GM10248 (cell line): ENCODE data around the gene CDH15.

Source experiments
- CTCF ChIA-PET: fragments of 300-600 bp; sonication (Branson Sonifier 250); formaldehyde crosslinking; extraction: SDS; loops from one replicate; lab custom pipeline; 2021; ENCODE audit warnings: antibody characterized with exemption; lab: Yijun Ruan, JAX
- POLR2A ChIA-PET: fragments of 350-650 bp; sonication (Branson Sonifier 250); formaldehyde crosslinking; extraction: SDS; loops from one replicate; lab custom pipeline; 2020; ENCODE audit warnings: antibody characterized with exemption; lab: Yijun Ruan, JAX
- DNase-seq: peaks from one replicate; pipeline ENCODE4 v3.0.0; 2012; ENCODE audit errors: extremely low spot score
- CTCF ChIP-seq: IDR thresholded peaks from 2 replicates; pipeline ENCODE4 v1.5.1; 2012; ENCODE audit warnings: mild to moderate bottlenecking, low read depth; ENCODE audit errors: extremely low read depth, missing control alignments, control extremely low read depth

CDH15 gene

GRCh38 chr16:89197633-89198416 is 26.3 kb downstream of the CDH15 start:
- ChIA-PET CTCF (no interaction called here), POLR2A (no interaction called here)
- no peak for TF ChIP-seq CTCF
- DNase-seq = no peak

GRCh38 chr16:89198417-89199240 is 27.1 kb downstream of the CDH15 start:
- no peak for TF ChIP-seq CTCF
- no peak for DNase-seq
- ChIA-PET POLR2A (no interaction called here), CTCF (interaction anchor here (1.1 kb wide), 1 partner anchor 18 kb away, joined by 3 read pairs; no protein-coding TSS in a partner anchor)

GRCh38 chr16:89199241-89200123 is 27.9 kb downstream of the CDH15 start:
- ChIA-PET POLR2A (no interaction called here), CTCF (interaction anchor here (1.1 kb wide), 1 partner anchor 17 kb away, joined by 3 read pairs; no protein-coding TSS in a partner anchor)
- DNase-seq = no peak
- no peak for TF ChIP-seq CTCF

GRCh38 chr16:89200124-89200849 is 28.7 kb downstream of the CDH15 start, which contains the start of gene SLC22A31:
Gene SLC22A31, minus strand, starts transcription at chr16:89200537. Its CDS starts 36 bp downstream, at chr16:89200501.
- CTCF ChIA-PET = no interaction called here
- DNase-seq = no peak
- POLR2A ChIA-PET = no interaction called here

GRCh38 chr16:89200850-89201411 is 29.4 kb downstream of the CDH15 start:
- CTCF ChIA-PET = no interaction called here

More at GRCh38 chr16:89200124-89200849, 28.7 kb downstream of the CDH15 start, which contains the start of gene SLC22A31:
- TF ChIP-seq CTCF = no peak

More at GRCh38 chr16:89200850-89201411, 29.4 kb downstream of the CDH15 start:
- POLR2A ChIA-PET = no interaction called here
- no peak for TF ChIP-seq CTCF
- DNase-seq = no peak
